Keratinocyte (primary cell): ENCODE data around the gene KIAA1217. TPM values are rescaled to one million over a fixed set of nuclear protein-coding genes. Genes with fewer than 3 reads are reported as not detected.

Source experiments
- DNase-seq: peaks from one replicate; pipeline ENCODE4 v3.0.0-alpha.2; 2011; ENCODE audit warnings: low read depth, missing footprints, low spot score
- FAIRE-seq: peaks from 2 replicates; lab custom pipeline; 2011; peaks lifted over from hg19 to GRCh38; lab: Jason Lieb, UNC
- H2AFZ ChIP-seq: 2 replicates; pipeline ENCODE4 v1.6.0; 2012; ENCODE audit warnings: low read length, control low read depth, inconsistent platforms; ENCODE audit not compliant: control insufficient read depth
- H3K27ac ChIP-seq: 2 replicates; pipeline ENCODE4 v1.5.1; 2011; ENCODE audit warnings: low read length; ENCODE audit not compliant: control insufficient read depth, insufficient read depth
- H3K27me3 ChIP-seq: 3 replicates; pipeline ENCODE4 v1.6.0; 2011; ENCODE audit warnings: low read length; ENCODE audit not compliant: control insufficient read depth, insufficient read depth; ENCODE audit errors: extremely low read depth
- H3K36me3 ChIP-seq, 2 experiments: 2 replicates in 1 of 2; 3 replicates in 1 of 2; pipeline ENCODE4 v1.5.1; 2011; ENCODE audit warnings: low read length in 2 of 2, mild to moderate bottlenecking in 1 of 2; ENCODE audit not compliant: control insufficient read depth in 2 of 2, insufficient read depth in 2 of 2; ENCODE audit errors: extremely low read depth in 1 of 2
- H3K4me1 ChIP-seq: 3 replicates; pipeline ENCODE4 v1.5.1; 2011; ENCODE audit warnings: low read length; ENCODE audit not compliant: control insufficient read depth, insufficient read depth; ENCODE audit errors: extremely low read depth
- H3K4me2 ChIP-seq: 3 replicates; pipeline ENCODE4 v1.6.0; 2011; ENCODE audit warnings: low read depth, low read length; ENCODE audit not compliant: control insufficient read depth, insufficient read depth; ENCODE audit errors: extremely low read depth
- H3K4me3 ChIP-seq, 3 experiments: fragments of 200-600 bp in 1 of 3; sonication (generic) in 1 of 3; 2 replicates in 2 of 3; 3 replicates in 1 of 3; pipeline ENCODE4 v1.5.1; 2011 to 2016; ENCODE audit warnings: low read length in 3 of 3, mild to moderate bottlenecking in 3 of 3, control low read depth in 2 of 3, inconsistent platforms in 1 of 3, low read depth in 1 of 3, mixed read lengths in 1 of 3, mixed run types in 1 of 3, moderate library complexity in 1 of 3; ENCODE audit not compliant: control insufficient read depth in 2 of 3, insufficient read depth in 2 of 3; ENCODE audit errors: extremely low read depth in 1 of 3
- H3K79me2 ChIP-seq: 2 replicates; pipeline ENCODE4 v1.6.0; 2012; ENCODE audit warnings: low read length; ENCODE audit not compliant: control insufficient read depth, insufficient read depth
- H3K9ac ChIP-seq: 3 replicates; pipeline ENCODE4 v1.6.0; 2011; ENCODE audit warnings: low read length; ENCODE audit not compliant: control insufficient read depth, insufficient read depth; ENCODE audit errors: extremely low read depth
- H3K9me1 ChIP-seq: 3 replicates; pipeline ENCODE4 v1.6.0; 2011; ENCODE audit warnings: low read length; ENCODE audit not compliant: control insufficient read depth, insufficient read depth; ENCODE audit errors: extremely low read depth
- H3K9me3 ChIP-seq: 2 replicates; pipeline ENCODE4 v1.5.1; 2012; ENCODE audit warnings: low read depth, low read length; ENCODE audit not compliant: control insufficient read depth
- H4K20me1 ChIP-seq: 3 replicates; pipeline ENCODE4 v1.6.0; 2011; ENCODE audit warnings: low read length; ENCODE audit not compliant: control insufficient read depth, insufficient read depth; ENCODE audit errors: extremely low read depth
- EZH2 ChIP-seq: IDR thresholded peaks from one replicate; pipeline ENCODE4 v1.6.1; 2012; ENCODE audit warnings: inconsistent platforms, mild to moderate bottlenecking, low read length, moderate library complexity
- dilution Hi-C: fragments of 300-500 bp; cut with MboI; formaldehyde crosslinking; loops from one replicate; pipeline ENCODE4 v1.7.0; 2020; ENCODE audit warnings: low sequenced_read_pairs; ENCODE audit not compliant: extremely low pct_ligation_motif_present
- polyA plus RNA-seq, 5 experiments: library from polyadenylated mRNA; depleted of rRNA in 3 of 5; stranded (reverse) in 3 of 5; stranded (forward) in 1 of 5; unstranded in 1 of 5; fragments of >200 nt; gene quantifications; 1 replicate in 1 of 5; 2 replicates in 3 of 5; 3 replicates in 1 of 5; pipeline versions ENCODE4 v1.2.1 to v1.2.3, GENCODE V29; 2011 to 2012; ENCODE audit warnings: missing spikeins in 2 of 5, low read depth in 1 of 5, low replicate concordance in 1 of 5
- TF ChIP-seq, protein P1 (sequence below), 3 experiments: IDR thresholded peaks in 1 of 3; conservative IDR thresholded peaks in 1 of 3; optimal IDR thresholded peaks in 1 of 3; 2 replicates in 2 of 3; 3 replicates in 1 of 3; pipeline versions ENCODE3 to v1.5.1; 2011; ENCODE audit warnings: low read length in 3 of 3, mild to moderate bottlenecking in 3 of 3, moderate library complexity in 2 of 3, control low read depth in 1 of 3, inconsistent platforms in 1 of 3; ENCODE audit not compliant: insufficient read depth in 2 of 3; ENCODE audit errors: extremely low read depth in 1 of 3

Gene KIAA1217
- polyA plus RNA-seq, 1 donor (not counting 4 experiments of a cell fraction or from before 2014, with no cell fraction given): 10.4 TPM

DNA sequence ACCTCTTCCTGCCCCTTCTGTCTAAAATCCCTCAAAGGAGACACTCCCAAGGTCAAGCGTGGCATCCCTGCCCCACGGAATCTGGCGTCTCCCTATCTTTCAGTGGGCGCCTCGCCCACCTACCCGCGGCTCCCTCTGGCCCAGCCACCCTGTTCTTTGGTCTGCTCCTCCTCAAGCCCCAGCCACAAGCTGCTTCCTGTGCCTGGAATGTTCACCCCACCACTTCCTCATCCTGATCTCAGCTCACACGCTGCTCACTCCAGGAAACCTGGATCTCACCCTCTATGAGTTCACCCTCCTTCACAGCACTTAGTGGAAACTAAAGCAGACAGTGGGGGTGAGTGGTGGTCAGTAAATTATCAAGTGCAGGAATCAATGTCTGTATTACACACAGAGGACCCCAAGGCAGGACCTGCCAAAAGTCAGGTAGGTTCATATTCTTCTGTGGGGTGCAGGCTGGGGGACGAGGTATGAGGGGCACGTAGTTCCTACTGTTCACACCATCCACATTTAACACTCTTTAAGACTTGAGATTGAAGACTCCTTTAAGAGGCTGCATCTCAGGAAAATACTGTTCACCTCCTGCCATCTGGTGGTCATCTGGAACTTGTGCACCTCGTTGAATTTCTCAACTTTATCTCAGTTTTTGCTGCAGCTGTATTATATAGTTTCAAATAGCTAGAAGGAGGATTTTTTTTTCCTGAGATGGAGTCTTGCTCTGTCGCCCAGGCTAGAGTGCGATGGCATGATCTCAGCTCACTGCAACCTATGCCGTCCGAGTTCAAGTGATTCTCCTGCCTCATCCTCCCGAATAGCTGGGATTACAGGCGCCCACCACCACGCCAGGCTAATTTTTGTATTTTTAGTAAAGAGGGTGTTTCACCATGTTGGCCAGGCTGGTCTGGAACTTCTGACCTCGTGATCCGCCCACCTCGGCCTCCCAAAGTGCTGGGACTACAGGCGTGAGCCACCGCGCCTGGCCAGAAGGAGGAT is 348.1 kb downstream of the KIAA1217 start:
- peak; percentile 83 for FAIRE-seq
- H3K27ac ChIP-seq: no peak overlapping the region

DNA sequence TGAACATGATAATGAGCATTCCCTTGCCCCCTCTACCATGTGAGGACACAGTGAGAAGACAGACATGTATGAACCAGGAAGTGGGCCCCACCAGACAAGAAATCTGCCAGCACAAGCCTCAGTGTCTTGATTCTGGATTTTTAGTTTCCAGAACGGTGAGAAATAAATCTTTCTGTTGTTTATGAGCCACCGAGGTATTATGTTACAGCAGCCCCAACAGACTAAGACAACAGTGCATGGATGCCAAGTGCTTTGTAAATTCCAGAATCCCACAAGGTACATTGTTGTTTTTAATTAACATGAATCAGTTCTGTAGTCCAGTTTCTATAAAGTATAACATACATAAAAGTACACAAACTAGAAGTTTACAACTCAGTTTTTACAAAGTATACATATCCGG is 352.5 kb downstream of the KIAA1217 start:
- H2AFZ ChIP-seq: no peak overlapping the region
- peaks cover 7% of the 10 kb centered on the region for H3K4me1 ChIP-seq
- no peaks in the 10 kb centered on the region for H3K9me3 ChIP-seq
- no peaks in the 10 kb centered on the region for H3K27me3 ChIP-seq
- H3K4me3 ChIP-seq: no peak overlapping the region
- H3K9me1 ChIP-seq: no peaks in the 10 kb centered on the region
- FAIRE-seq (no peak), DNase-seq (no peak)
- no peaks in the 10 kb centered on the region for H4K20me1 ChIP-seq
- dilution Hi-C loops: no loop called here
- no peak for TF ChIP-seq EZH2
- TF ChIP-seq, protein P1, sequence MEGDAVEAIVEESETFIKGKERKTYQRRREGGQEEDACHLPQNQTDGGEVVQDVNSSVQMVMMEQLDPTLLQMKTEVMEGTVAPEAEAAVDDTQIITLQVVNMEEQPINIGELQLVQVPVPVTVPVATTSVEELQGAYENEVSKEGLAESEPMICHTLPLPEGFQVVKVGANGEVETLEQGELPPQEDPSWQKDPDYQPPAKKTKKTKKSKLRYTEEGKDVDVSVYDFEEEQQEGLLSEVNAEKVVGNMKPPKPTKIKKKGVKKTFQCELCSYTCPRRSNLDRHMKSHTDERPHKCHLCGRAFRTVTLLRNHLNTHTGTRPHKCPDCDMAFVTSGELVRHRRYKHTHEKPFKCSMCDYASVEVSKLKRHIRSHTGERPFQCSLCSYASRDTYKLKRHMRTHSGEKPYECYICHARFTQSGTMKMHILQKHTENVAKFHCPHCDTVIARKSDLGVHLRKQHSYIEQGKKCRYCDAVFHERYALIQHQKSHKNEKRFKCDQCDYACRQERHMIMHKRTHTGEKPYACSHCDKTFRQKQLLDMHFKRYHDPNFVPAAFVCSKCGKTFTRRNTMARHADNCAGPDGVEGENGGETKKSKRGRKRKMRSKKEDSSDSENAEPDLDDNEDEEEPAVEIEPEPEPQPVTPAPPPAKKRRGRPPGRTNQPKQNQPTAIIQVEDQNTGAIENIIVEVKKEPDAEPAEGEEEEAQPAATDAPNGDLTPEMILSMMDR (optimal IDR thresholded peaks at IDR 0.05 in 1 of 3, IDR thresholded peaks at IDR 0.05 in 1 of 3, conservative IDR thresholded peaks at IDR 0.05 in 1 of 3; ENCODE audit: extremely low read depth in 1 of 3, insufficient read depth in 2 of 3, low read length in 3 of 3): no peak
- H3K36me3 ChIP-seq: no peaks in the 10 kb centered on the region
- H3K4me2 ChIP-seq: no peak overlapping the region
- H3K79me2 ChIP-seq: no peaks in the 10 kb centered on the region
- H3K27ac ChIP-seq: no peak overlapping the region
- no peak overlapping the region for H3K9ac ChIP-seq

More for the DNA sequence above, 348.1 kb downstream of the KIAA1217 start:
- DNase-seq: peak; percentile 58
- dilution Hi-C loops: no loop called here
- Histone ChIP-seq H3K9me3 (no peaks in the 10 kb centered on the region), H4K20me1 (no peaks in the 10 kb centered on the region), H3K4me3 (no peak overlapping the region), H3K9ac (no peak overlapping the region), H3K36me3 (no peaks in the 10 kb centered on the region), H2AFZ (peak overlapping the region; percentile 65), H3K4me2 (peak overlapping the region; percentile 26), H3K9me1 (no peaks in the 10 kb centered on the region), H3K79me2 (no peaks in the 10 kb centered on the region), H3K27me3 (no peaks in the 10 kb centered on the region), H3K4me1 (peaks cover 19% of the 10 kb centered on the region)
- TF ChIP-seq, protein P1 (optimal IDR thresholded peaks at IDR 0.05 in 1 of 3, IDR thresholded peaks at IDR 0.05 in 1 of 3, conservative IDR thresholded peaks at IDR 0.05 in 1 of 3; ENCODE audit: extremely low read depth in 1 of 3, insufficient read depth in 2 of 3, low read length in 3 of 3): peak; percentile 46 to 75 (median 69)
- no peak for TF ChIP-seq EZH2
